ENCODE data around the gene HEY2. TPM values are rescaled to one million over a fixed set of nuclear protein-coding genes. Genes with fewer than 3 reads are reported as not detected.
A peak's percentile ranks its signal among the peaks of the same experiment; 100 is the strongest.

The HEY2 gene
- total and polyA plus RNA-seq, 10 of the 15 experiments (the other 5 are each of a cell fraction or from before 2014, with no cell fraction given), result 0.01 to 0.32 (median 0.08) TPM; not detected in 4

DNA sequence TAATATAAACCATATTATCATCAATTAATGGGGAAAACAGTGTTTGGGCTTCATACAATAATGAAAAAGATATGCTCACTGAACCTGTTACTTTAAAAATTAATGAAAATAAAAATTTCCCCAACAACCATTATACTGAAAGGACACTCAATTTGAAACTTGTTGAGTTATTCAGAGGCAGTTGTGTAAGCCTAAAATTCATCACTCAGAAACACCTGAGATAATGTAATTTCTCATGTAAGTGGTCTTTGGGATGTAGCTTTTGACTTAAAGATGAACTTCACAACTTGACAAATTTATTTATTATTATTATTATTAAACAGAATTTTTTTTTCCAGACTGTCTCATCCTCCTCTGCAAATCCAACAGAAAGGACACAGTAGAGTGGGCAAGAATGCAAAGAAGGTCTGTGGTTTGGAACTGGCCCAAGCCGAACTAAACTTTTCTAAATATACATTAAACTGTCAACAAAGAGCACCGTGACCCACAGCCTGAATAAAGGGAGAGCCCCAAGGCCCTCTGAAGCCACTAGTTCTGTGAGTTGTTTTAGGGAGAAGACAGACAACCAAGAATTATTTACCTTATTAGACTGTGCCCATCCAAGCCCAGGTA is 32.2 kb upstream of the HEY2 start (continued):
- TF ChIP-seq, protein P1, sequence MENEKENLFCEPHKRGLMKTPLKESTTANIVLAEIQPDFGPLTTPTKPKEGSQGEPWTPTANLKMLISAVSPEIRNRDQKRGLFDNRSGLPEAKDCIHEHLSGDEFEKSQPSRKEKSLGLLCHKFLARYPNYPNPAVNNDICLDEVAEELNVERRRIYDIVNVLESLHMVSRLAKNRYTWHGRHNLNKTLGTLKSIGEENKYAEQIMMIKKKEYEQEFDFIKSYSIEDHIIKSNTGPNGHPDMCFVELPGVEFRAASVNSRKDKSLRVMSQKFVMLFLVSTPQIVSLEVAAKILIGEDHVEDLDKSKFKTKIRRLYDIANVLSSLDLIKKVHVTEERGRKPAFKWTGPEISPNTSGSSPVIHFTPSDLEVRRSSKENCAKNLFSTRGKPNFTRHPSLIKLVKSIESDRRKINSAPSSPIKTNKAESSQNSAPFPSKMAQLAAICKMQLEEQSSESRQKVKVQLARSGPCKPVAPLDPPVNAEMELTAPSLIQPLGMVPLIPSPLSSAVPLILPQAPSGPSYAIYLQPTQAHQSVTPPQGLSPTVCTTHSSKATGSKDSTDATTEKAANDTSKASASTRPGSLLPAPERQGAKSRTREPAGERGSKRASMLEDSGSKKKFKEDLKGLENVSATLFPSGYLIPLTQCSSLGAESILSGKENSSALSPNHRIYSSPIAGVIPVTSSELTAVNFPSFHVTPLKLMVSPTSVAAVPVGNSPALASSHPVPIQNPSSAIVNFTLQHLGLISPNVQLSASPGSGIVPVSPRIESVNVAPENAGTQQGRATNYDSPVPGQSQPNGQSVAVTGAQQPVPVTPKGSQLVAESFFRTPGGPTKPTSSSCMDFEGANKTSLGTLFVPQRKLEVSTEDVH (IDR thresholded peaks at IDR 0.05; ENCODE audit: low read depth, partially characterized antibody), result no peak
- TF ChIP-seq E2F4 (IDR thresholded peaks at IDR 0.05; ENCODE audit: low read depth, low read length), result no peak
- TF ChIP-seq CBFB (IDR thresholded peaks at IDR 0.05; ENCODE audit: low read depth), result peak; percentile 48; the same call in 1 of the 2 replicates
- TF ChIP-seq EZH2 (IDR thresholded peaks at IDR 0.05; ENCODE audit: borderline replicate concordance, control insufficient read depth, low read depth, low read length), result no peak
- TF ChIP-seq, protein P2, sequence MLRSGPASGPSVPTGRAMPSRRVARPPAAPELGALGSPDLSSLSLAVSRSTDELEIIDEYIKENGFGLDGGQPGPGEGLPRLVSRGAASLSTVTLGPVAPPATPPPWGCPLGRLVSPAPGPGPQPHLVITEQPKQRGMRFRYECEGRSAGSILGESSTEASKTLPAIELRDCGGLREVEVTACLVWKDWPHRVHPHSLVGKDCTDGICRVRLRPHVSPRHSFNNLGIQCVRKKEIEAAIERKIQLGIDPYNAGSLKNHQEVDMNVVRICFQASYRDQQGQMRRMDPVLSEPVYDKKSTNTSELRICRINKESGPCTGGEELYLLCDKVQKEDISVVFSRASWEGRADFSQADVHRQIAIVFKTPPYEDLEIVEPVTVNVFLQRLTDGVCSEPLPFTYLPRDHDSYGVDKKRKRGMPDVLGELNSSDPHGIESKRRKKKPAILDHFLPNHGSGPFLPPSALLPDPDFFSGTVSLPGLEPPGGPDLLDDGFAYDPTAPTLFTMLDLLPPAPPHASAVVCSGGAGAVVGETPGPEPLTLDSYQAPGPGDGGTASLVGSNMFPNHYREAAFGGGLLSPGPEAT (IDR thresholded peaks at IDR 0.05; ENCODE audit: low read depth), result peak; percentile 65; the same call in 1 of the 2 replicates
- TF ChIP-seq EP300 (IDR thresholded peaks at IDR 0.05; ENCODE audit: borderline replicate concordance in 1 of 2, control insufficient read depth in 1 of 2, low read depth in 2 of 2, low read length in 2 of 2), result peak; percentile 11 to 52; a peak in 2 of 4 replicates
- no peak for TF ChIP-seq MYB (IDR thresholded peaks at IDR 0.05; ENCODE audit: borderline replicate concordance, low read depth, low read length)
- no peak for TF ChIP-seq RELA (IDR thresholded peaks at IDR 0.05; ENCODE audit: borderline replicate concordance, partially characterized antibody)
- TF ChIP-seq DPF2 (IDR thresholded peaks at IDR 0.05), result 0 out of 2 replicates have a peak, but pooled peaks have one; percentile 2
- TF ChIP-seq MTA2 (IDR thresholded peaks at IDR 0.05; ENCODE audit: low read depth), result peak; percentile 65; the same call in 1 of the 2 replicates
- TF ChIP-seq SMAD1 (IDR thresholded peaks at IDR 0.05; ENCODE audit: low read depth, partially characterized antibody), result peak; percentile 53
- no peak for TF ChIP-seq CREB1 (IDR thresholded peaks at IDR 0.05; ENCODE audit: low read depth)
- TF ChIP-seq HDGF (IDR thresholded peaks at IDR 0.05), result no peak
- TF ChIP-seq MEF2A (IDR thresholded peaks at IDR 0.05; ENCODE audit: insufficient read depth, low read depth, low read length), result peak; percentile 76
- peak; percentile 75 for TF ChIP-seq MEF2B (IDR thresholded peaks at IDR 0.05; ENCODE audit: partially characterized antibody, poor library complexity, severe bottlenecking)
- peak; percentile 63; the same call in 1 of the 2 replicates for TF ChIP-seq CBX5 (IDR thresholded peaks at IDR 0.05; ENCODE audit: low read depth)
- TF ChIP-seq ZNF217 (IDR thresholded peaks at IDR 0.05), result peak; percentile 83
- TF ChIP-seq CREM (IDR thresholded peaks at IDR 0.05; ENCODE audit: low read depth), result peak; percentile 33; the same call in 1 of the 2 replicates
- peak; percentile 74 for TF ChIP-seq TBL1XR1 (IDR thresholded peaks at IDR 0.05; ENCODE audit: low read depth, low read length)
- no peak for TF ChIP-seq SIX5 (IDR thresholded peaks at IDR 0.05; ENCODE audit: low read depth, low read length, severe bottlenecking)
- peak; percentile 91 for TF ChIP-seq JUNB (IDR thresholded peaks at IDR 0.05)
- no peak for TF ChIP-seq SPI1 (IDR thresholded peaks at IDR 0.05; ENCODE audit: borderline replicate concordance, insufficient read depth, low read depth, low read length)
- TF ChIP-seq KLF5 (IDR thresholded peaks at IDR 0.05; ENCODE audit: partially characterized antibody), result no peak
- 0 out of 4 replicates have a peak, but pooled peaks of 1 of the 2 experiments have one; percentile 4 for TF ChIP-seq BHLHE40 (IDR thresholded peaks at IDR 0.05; ENCODE audit: borderline replicate concordance in 1 of 2, low read depth in 2 of 2, low read length in 1 of 2)
- no peak for TF ChIP-seq POU2F2 (IDR thresholded peaks at IDR 0.05; ENCODE audit: borderline replicate concordance, low read depth, low read length)
- TF ChIP-seq RAD51 (IDR thresholded peaks at IDR 0.05), result 0 out of 2 replicates have a peak, but pooled peaks have one; percentile 22
